Ishikawa (cell line): Measurements from ENCODE around the gene CD52.

Source experiments
- CEBPB ChIP-seq: IDR thresholded peaks from 2 replicates; pipeline ENCODE4 v1.6.1; 2012
- CREB1 ChIP-seq: IDR thresholded peaks from 2 replicates; pipeline ENCODE4 v1.6.1; 2012; ENCODE audit warnings: low read depth
- EGR1 ChIP-seq: IDR thresholded peaks from 2 replicates; pipeline ENCODE4 v1.6.1; 2012
- EP300 ChIP-seq: IDR thresholded peaks from 2 replicates; pipeline ENCODE4 v1.6.1; 2012; ENCODE audit warnings: borderline replicate concordance
- FOXM1 ChIP-seq: IDR thresholded peaks from 2 replicates; pipeline ENCODE4 v1.6.1; 2012; ENCODE audit warnings: low read depth, borderline replicate concordance
- NFIC ChIP-seq: IDR thresholded peaks from 2 replicates; pipeline ENCODE4 v1.6.1; 2012
- RAD21 ChIP-seq: IDR thresholded peaks from 2 replicates; pipeline ENCODE4 v1.6.1; 2012; ENCODE audit warnings: low read depth
- TAF1 ChIP-seq: IDR thresholded peaks from 2 replicates; pipeline ENCODE4 v1.6.1; 2012; ENCODE audit warnings: low read depth, mild to moderate bottlenecking
- TCF12 ChIP-seq: IDR thresholded peaks from 2 replicates; pipeline ENCODE4 v1.6.1; 2012; ENCODE audit warnings: low read depth
- TEAD4 ChIP-seq: IDR thresholded peaks from 2 replicates; pipeline ENCODE4 v1.6.1; 2012
- YY1 ChIP-seq: IDR thresholded peaks from 2 replicates; pipeline ENCODE4 v1.6.1; 2012; ENCODE audit warnings: low read depth
- ZBTB7A ChIP-seq: IDR thresholded peaks from 2 replicates; pipeline ENCODE4 v1.6.1; 2012; ENCODE audit warnings: low read depth
- TF ChIP-seq, protein P1 (sequence below): IDR thresholded peaks from 2 replicates; pipeline ENCODE4 v1.6.1; 2012
- TF ChIP-seq, protein P2 (sequence below): IDR thresholded peaks from 2 replicates; pipeline ENCODE4 v1.6.1; 2012; ENCODE audit warnings: low read depth, mild to moderate bottlenecking
- TF ChIP-seq, protein P3 (sequence below): IDR thresholded peaks from 2 replicates; pipeline ENCODE4 v1.6.1; 2012

CD52 gene

DNA sequence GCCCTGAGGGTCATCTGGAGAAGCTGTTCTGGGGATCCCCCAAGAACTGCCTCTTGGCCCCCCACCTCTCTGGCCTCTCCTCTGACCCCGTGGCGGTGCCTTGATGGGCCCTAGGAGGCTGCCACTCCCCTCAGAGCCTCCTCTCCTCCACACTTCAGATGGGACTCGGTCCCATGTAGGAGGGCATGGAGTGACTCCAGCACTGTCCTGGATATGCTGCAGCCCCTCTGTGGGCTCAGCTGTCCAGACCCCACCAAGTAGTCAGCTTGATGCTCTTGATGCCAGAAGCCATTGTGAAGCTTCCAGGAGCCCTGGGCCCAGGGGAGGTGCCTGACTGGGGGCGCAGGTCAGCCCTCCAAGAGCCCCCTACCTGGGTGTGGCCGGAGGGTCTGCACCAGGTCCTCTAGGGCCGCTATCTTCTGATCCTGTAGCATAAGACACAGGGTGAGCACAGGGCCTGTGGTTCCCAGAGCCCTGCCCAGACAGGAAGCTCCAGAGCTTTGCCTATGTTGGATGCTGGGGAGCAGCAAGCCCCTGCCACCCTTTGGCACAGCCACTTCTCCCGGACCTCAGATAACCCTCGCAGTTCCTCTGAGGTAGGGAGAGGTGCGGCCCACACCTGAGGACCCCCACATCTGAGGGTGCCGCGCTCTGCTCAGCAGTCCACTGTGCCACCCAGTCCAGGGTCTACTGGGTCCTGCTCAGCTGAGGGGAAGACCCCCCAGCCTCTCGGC is 20.5 kb upstream of the CD52 start:
- no peak for TF ChIP-seq FOXM1
- no peak for TF ChIP-seq CREB1
- no peak for TF ChIP-seq TCF12
- TF ChIP-seq, protein P1, sequence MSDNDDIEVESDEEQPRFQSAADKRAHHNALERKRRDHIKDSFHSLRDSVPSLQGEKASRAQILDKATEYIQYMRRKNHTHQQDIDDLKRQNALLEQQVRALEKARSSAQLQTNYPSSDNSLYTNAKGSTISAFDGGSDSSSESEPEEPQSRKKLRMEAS = no peak
- TF ChIP-seq RAD21 = no peak
- TF ChIP-seq, protein P2, sequence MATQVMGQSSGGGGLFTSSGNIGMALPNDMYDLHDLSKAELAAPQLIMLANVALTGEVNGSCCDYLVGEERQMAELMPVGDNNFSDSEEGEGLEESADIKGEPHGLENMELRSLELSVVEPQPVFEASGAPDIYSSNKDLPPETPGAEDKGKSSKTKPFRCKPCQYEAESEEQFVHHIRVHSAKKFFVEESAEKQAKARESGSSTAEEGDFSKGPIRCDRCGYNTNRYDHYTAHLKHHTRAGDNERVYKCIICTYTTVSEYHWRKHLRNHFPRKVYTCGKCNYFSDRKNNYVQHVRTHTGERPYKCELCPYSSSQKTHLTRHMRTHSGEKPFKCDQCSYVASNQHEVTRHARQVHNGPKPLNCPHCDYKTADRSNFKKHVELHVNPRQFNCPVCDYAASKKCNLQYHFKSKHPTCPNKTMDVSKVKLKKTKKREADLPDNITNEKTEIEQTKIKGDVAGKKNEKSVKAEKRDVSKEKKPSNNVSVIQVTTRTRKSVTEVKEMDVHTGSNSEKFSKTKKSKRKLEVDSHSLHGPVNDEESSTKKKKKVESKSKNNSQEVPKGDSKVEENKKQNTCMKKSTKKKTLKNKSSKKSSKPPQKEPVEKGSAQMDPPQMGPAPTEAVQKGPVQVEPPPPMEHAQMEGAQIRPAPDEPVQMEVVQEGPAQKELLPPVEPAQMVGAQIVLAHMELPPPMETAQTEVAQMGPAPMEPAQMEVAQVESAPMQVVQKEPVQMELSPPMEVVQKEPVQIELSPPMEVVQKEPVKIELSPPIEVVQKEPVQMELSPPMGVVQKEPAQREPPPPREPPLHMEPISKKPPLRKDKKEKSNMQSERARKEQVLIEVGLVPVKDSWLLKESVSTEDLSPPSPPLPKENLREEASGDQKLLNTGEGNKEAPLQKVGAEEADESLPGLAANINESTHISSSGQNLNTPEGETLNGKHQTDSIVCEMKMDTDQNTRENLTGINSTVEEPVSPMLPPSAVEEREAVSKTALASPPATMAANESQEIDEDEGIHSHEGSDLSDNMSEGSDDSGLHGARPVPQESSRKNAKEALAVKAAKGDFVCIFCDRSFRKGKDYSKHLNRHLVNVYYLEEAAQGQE = no peak

DNA sequence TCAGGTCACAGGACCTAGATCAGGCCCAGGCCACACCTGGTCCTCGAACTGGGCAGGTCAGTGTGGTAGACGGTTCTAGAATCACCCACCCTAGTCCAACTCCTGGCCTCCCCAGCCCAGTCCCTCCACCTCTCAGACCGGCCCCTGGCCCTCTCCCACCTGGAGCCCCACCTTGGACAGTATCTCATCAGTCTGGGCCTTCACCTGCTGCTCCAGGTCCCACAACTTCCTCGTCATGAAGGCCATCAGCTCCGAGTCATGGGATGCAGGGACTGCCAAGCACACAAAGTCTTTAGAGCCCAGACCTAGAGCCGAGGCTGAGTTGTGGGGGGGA is 20.0 kb upstream of the CD52 start:
- TF ChIP-seq RAD21 = no peak
- no peak for TF ChIP-seq CEBPB
- TF ChIP-seq NFIC = no peak
- TF ChIP-seq, protein P2 = no peak
- TF ChIP-seq TCF12 = no peak
- TF ChIP-seq TAF1 = no peak
- TF ChIP-seq YY1 = no peak
- TF ChIP-seq, protein P1 = no peak
- TF ChIP-seq TEAD4 = no peak
- TF ChIP-seq FOXM1 = no peak

DNA sequence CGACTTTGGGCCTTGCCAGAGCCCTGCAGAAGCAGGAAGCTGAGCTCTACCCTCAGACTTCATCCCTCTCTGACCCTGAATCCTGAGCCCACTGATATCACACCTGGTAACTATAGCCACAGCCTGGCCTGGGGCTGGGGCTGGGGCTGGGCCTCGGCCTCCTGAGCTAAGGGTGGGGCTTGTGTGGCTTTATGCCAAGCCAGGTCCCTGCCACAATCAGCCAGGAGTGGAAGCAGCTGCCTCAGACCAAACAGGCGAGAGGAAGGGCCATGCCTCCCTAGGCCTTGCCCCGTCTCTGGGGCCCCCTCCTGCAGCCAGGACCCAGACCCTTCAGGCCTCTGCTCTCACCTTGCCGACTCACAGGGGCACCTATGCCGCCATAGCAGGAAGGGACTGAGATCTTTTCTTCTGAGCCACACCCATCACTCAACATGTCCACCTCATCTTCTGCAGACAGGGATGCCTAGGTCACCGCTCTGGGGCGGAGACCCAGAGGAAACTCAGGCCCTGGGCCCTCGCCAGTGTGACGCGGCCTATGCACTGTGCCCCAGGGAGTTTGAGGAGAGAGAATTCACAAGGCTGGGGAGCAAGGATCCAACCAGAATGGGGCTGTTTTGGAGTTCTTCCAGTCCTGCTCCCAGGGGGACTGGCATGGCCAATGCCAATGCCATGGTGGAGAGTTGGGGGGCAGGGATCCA is 17.0 kb upstream of the CD52 start:
- TF ChIP-seq TAF1 (no peak), NFIC (no peak), CEBPB (no peak)

DNA sequence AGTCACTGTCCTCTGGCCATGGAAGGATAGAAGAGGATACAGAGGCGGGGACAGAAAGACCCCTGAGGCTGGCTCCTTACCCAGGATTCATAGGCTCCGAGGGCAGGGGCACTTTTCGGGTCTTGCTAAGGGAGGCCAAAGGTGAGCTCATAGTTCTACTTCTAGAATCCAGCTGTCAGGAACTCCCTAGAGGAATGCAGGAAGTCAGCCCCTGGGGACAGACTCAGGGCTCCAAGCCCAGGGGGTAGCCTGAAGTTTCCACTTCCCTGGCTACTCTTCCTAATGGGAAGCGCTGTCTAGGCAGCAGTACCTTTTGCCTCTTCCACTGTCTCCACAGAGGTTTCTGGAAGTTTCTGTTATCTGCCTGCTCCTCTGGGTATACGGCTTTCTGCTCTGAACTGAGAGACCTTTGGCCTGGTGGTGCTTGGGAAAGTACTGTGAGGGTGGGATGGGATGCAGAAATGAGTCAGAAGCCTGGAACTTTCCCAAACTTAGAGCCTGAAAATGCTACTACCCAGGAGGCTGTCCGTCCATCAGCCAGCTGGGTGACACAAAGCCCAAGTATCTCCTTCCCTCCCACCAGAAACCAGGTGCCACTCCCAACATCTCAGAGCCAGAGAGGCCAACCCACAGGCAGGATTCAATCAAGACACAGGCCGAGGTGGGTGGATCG is 14.9 kb upstream of the CD52 start:
- TF ChIP-seq YY1 = no peak
- TF ChIP-seq, protein P2 = no peak
- no peak for TF ChIP-seq EP300
- no peak for TF ChIP-seq NFIC
- TF ChIP-seq CEBPB = no peak

DNA sequence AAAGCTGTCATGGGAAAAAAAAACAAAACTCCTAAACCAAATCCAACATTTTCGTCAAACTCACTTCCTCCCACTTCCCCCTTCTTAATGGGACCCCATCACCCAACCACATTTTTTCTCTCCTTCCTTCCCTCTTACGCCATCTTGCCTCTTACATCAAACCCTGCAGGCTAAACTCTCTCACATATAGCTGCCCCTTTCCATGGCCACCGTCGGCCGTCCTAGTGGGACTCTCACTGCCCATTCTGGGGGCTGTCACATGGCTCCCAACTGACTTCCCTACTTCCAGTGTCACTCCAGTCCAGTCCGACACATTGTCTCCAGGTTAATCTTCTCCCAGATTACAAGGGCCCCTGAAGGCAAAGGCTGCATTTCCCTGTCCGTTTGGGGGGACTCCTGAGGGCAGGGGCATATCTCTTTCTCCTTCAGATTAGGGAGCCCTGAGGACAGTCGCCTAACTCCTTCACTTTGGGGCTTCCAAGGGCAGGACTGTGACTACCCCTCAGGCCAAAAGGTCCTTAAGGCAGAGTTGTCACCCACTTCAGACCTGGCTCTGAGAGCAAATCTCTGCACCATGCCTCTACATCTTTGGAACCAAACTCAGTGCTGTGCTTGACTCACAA is 12.0 kb upstream of the CD52 start:
- TF ChIP-seq, protein P2 = no peak
- TF ChIP-seq TCF12 (no peak), CREB1 (no peak), EP300 (no peak), TEAD4 (no peak), EGR1 (no peak), CEBPB (no peak), YY1 (no peak), RAD21 (no peak), ZBTB7A (no peak), TAF1 (no peak), FOXM1 (no peak), NFIC (no peak)
- TF ChIP-seq, protein P3, sequence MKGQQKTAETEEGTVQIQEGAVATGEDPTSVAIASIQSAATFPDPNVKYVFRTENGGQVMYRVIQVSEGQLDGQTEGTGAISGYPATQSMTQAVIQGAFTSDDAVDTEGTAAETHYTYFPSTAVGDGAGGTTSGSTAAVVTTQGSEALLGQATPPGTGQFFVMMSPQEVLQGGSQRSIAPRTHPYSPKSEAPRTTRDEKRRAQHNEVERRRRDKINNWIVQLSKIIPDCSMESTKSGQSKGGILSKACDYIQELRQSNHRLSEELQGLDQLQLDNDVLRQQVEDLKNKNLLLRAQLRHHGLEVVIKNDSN = no peak
- TF ChIP-seq, protein P1 = no peak
